ENCODE data around the gene ZCCHC4. TPM values are rescaled to one million over a fixed set of nuclear protein-coding genes. Genes with fewer than 3 reads are reported as not detected.

The ZCCHC4 gene
- total RNA-seq, 1 experiment from 2014 or later, result 18.0 TPM

DNA sequence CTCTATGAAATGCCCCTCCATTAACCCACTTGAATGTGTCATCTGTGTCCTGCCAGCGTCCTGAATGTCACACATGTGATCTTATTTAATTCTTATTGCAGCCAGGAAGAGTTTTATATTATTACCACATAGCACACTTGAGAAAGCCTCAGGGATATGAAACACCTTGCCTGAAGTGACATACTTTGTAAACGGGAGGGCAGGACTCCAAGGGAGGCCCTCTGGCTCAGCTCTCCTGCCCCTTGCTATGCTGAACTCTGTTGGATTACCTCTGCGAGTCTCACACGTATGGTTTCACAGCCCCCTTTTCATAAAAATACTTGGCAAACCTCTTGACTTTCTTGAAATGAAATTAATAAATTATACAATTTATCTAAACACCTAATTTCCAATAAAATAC is 11.1 kb upstream of the ZCCHC4 start:
- H3K4me1 ChIP-seq (ENCODE audit: insufficient read depth, low read length, poor library complexity, severe bottlenecking), result no peaks in the 10 kb centered on the region
- H3K27me3 ChIP-seq (replicated peaks; ENCODE audit: insufficient read depth, low read depth, low read length, poor library complexity), result peaks cover 26% of the 10 kb centered on the region
- BruUV-seq (replicated peaks), result no TSS peak
- no peaks in the 10 kb centered on the region for H3K36me3 ChIP-seq (ENCODE audit: insufficient read depth, low read length, poor library complexity, severe bottlenecking)
- no peaks in the 10 kb centered on the region for H3K9me3 ChIP-seq (ENCODE audit: low read depth, low read length, poor library complexity, severe bottlenecking)
- TF ChIP-seq EZH2 (IDR thresholded peaks at IDR 0.05; ENCODE audit: borderline replicate concordance, low read depth, low read length, poor library complexity, severe bottlenecking), result no peak
- TF ChIP-seq, protein P1, sequence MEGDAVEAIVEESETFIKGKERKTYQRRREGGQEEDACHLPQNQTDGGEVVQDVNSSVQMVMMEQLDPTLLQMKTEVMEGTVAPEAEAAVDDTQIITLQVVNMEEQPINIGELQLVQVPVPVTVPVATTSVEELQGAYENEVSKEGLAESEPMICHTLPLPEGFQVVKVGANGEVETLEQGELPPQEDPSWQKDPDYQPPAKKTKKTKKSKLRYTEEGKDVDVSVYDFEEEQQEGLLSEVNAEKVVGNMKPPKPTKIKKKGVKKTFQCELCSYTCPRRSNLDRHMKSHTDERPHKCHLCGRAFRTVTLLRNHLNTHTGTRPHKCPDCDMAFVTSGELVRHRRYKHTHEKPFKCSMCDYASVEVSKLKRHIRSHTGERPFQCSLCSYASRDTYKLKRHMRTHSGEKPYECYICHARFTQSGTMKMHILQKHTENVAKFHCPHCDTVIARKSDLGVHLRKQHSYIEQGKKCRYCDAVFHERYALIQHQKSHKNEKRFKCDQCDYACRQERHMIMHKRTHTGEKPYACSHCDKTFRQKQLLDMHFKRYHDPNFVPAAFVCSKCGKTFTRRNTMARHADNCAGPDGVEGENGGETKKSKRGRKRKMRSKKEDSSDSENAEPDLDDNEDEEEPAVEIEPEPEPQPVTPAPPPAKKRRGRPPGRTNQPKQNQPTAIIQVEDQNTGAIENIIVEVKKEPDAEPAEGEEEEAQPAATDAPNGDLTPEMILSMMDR (conservative IDR thresholded peaks at IDR 0.05; ENCODE audit: low read depth, low read length), result no peak
- ChIA-PET POLR2A (ENCODE audit: low non-redundant PET) (no interaction called here), CTCF (no interaction called here)
- H3K27ac ChIP-seq (ENCODE audit: low read depth, low read length, poor library complexity, severe bottlenecking), result no peak overlapping the region
- no peak for DNase-seq (ENCODE audit: low spot score)
- intact Hi-C loops (cut with micrococcal nuclease; ENCODE audit: unreplicated experiment), result no loop called here
- no peak overlapping the region for H3K4me3 ChIP-seq (ENCODE audit: low read depth, low read length, poor library complexity, severe bottlenecking)

DNA sequence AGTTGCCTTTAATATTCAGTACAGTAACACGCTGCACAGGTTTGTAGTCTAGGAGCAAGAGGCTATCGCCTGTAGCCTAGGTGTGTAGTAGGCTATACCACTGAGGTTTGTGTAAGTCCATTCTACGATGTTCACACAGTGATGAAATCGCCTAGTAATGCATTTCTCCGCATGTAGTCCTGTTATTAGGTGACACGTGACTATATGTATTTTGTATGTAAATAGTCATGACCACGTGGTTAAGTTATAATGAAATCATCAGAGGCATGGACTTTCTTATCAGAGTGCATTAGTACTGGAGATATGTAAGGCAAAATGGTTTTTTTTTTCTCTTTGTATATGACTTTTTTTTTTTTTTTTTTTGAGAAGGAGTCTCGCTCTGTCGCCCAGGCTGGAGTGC is 9.9 kb upstream of the ZCCHC4 start:
- no peak for TF ChIP-seq EZH2 (IDR thresholded peaks at IDR 0.05; ENCODE audit: borderline replicate concordance, low read depth, low read length, poor library complexity, severe bottlenecking)
- TF ChIP-seq, protein P1 (conservative IDR thresholded peaks at IDR 0.05; ENCODE audit: low read depth, low read length), result no peak
- Histone ChIP-seq H3K36me3 (ENCODE audit: insufficient read depth, low read length, poor library complexity, severe bottlenecking) (no peaks in the 10 kb centered on the region), H3K4me3 (ENCODE audit: low read depth, low read length, poor library complexity, severe bottlenecking) (no peak overlapping the region), H3K27me3 (replicated peaks; ENCODE audit: insufficient read depth, low read depth, low read length, poor library complexity) (peaks cover 26% of the 10 kb centered on the region), H3K27ac (ENCODE audit: low read depth, low read length, poor library complexity, severe bottlenecking) (no peak overlapping the region), H3K4me1 (ENCODE audit: insufficient read depth, low read length, poor library complexity, severe bottlenecking) (no peaks in the 10 kb centered on the region), H3K9me3 (ENCODE audit: low read depth, low read length, poor library complexity, severe bottlenecking) (no peaks in the 10 kb centered on the region)
- ChIA-PET POLR2A (ENCODE audit: low non-redundant PET) (no interaction called here), CTCF (interaction anchor here (1.4 kb wide), 1 partner anchor 10 kb away, joined by 4 read pairs; the partner anchor contains the start of gene ZCCHC4)
- no peak for DNase-seq (ENCODE audit: low spot score)
- no TSS peak for BruUV-seq (replicated peaks)
- intact Hi-C loops (cut with micrococcal nuclease; ENCODE audit: unreplicated experiment), result no loop called here

DNA sequence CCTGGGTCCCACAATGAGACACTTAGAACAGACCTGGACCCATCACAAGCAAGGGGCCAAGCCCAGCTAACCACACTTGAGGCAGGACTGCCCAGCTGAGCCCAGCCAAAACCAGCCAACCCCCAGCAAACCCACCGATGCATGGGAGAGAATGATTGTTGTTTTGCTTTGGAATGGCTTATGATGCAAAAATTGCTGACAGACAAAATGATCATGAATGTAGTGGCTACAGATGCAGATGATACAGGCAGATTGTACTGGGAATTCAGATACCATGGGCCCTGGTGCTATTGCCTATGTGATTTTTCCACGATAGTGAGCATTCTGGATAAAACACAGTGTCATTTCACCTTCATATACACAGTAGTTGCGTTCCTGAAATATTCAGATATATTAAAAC is 9.0 kb upstream of the ZCCHC4 start:
- no peak overlapping the region for H3K27ac ChIP-seq (ENCODE audit: low read depth, low read length, poor library complexity, severe bottlenecking)
- no TSS peak for BruUV-seq (replicated peaks)
- no peak overlapping the region for H3K4me3 ChIP-seq (ENCODE audit: low read depth, low read length, poor library complexity, severe bottlenecking)
- TF ChIP-seq EZH2 (IDR thresholded peaks at IDR 0.05; ENCODE audit: borderline replicate concordance, low read depth, low read length, poor library complexity, severe bottlenecking), result no peak
- TF ChIP-seq, protein P1 (conservative IDR thresholded peaks at IDR 0.05; ENCODE audit: low read depth, low read length), result no peak
- H3K27me3 ChIP-seq (replicated peaks; ENCODE audit: insufficient read depth, low read depth, low read length, poor library complexity), result peaks cover 18% of the 10 kb centered on the region
- no peaks in the 10 kb centered on the region for H3K9me3 ChIP-seq (ENCODE audit: low read depth, low read length, poor library complexity, severe bottlenecking)
- CTCF ChIA-PET, result interaction anchor here (1.4 kb wide), 1 partner anchor 9 kb away, joined by 4 read pairs; the partner anchor contains the start of gene ZCCHC4
- no peak for DNase-seq (ENCODE audit: low spot score)
- no peaks in the 10 kb centered on the region for H3K36me3 ChIP-seq (ENCODE audit: insufficient read depth, low read length, poor library complexity, severe bottlenecking)
- POLR2A ChIA-PET (ENCODE audit: low non-redundant PET), result no interaction called here
- no peaks in the 10 kb centered on the region for H3K4me1 ChIP-seq (ENCODE audit: insufficient read depth, low read length, poor library complexity, severe bottlenecking)
- intact Hi-C loops (cut with micrococcal nuclease; ENCODE audit: unreplicated experiment), result no loop called here

Data from A673 (cell line).